Stimulated activated CD8-positive, alpha-beta memory T cell treated with anti-CD3 and anti-CD28 coated beads, Interleukin-4, amount 100 ng/mL, for 1 hour (primary cell): ENCODE data around the gene CLEC7A.

Experiments used
- DNase-seq, 2 donors: peaks; one replicate each; pipeline ENCODE4 v3.0.0-alpha.2; 2020; ENCODE audit warnings: low read depth in 2 of 2, low spot score in 1 of 2

Gene CLEC7A

DNA sequence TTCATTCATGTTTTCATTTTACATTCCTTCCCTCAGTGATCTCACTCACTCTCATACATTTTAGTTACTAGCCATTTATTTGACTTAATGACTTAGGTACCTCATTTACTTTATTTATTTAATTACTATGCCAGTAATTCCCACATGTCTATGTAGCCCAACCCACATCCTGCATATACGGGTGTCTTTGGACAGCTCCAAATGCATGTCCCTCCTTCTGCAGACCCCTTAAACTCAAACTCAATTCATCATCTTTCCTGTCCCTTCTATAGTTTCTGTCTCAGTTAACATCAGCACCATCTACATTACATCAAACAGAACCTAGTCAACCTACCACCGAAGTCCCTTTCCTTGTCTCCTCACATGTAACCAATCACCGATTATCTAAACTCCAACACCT lies 34.0 kb downstream of the CLEC7A start:
- no peak for DNase-seq

DNA sequence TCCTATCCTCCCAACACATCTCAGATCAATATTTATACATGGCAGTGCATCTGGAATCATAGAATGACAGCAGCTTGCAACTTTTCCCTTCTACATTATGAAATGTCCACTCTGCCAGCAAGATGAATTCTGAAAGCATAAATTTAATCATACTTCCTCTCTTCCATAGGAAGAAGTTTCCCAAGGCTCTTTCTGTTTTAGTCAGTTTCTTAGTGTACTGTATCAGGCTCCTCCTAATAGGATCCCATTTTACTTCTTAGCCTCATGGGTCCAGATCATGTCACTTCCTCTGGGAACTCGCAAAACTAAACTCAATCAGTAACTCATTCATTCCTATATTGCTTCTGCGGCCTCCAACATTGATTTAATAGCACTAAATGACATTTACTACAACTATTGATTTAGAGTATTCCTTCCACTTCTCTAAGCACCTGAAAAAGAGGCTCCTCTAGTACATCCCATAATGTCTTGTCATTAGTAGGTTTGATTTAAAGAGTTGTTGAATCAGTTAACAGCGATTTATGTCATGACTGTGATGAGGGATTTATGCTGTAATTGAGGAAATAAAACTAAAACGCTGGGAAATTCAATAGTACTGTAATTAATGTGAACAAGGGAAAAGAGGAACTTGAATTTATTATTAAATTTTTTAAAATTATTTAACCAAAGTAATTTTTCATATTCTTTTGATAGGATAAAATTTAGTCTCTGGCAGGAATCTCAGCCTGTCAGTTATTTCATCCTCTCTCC lies 35.2 kb downstream of the CLEC7A start:
- DNase-seq, result no peak

DNA sequence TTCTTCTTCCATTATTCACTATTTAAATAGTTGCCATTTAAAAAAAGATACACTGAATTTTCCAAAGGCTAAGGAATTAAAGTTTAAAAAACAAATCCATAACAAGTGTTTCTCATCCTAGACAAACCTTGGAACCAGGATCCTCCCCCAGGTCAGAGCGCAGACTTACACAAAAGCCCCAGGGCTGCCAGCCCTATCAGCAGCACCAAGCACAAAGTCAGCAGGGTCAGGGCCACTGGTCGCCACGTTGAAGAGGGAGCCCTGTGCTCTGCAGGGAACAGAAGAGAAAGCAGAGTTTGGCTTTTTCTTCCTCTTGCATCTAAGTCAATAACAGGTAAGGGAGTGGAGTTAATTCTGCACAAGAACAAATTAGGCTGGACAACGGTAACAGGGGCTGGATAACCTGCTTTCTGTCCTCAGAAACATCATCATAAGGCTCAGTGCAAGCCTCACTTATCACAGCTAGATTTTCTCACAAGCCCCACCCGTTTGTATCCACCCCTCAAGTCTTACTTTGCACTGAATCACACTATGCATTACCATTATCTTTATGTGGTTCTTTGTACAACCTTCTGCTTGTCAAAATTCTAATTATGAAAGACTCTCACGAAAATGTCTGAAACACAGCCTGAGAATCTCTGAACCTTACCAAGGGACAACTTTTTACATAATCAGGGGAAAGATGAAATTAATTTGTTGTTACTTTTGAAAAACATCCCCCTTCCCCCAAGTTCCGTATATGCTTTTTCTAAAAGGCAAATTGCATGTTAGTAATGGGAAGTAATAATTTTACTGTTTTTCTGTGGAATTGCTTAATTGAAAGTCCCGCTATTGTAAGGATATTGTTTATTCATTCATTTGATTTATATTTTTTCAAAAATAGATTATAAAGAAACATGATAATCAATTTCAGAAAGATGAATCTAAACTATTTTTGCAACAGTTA lies 40.8 kb downstream of the CLEC7A start:
- DNase-seq, result no peak

DNA sequence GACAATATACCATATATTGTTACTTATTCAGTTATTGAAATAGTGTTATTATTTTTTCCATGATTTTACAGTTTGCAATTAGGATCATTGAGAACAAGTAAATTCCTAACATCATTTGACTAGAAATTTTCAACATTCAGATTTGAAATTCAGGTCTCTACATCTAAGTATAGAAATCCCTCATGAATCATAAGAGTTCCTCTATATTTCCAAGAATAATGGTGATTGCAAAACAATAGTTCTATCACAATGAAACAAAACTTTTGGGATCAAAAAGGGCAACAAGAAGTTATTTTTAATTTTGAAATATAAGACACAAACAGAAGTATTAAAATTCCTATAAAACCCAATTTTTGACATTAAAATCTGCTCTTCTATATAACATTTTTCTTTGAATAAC lies 42.0 kb downstream of the CLEC7A start:
- no peak for DNase-seq

DNA sequence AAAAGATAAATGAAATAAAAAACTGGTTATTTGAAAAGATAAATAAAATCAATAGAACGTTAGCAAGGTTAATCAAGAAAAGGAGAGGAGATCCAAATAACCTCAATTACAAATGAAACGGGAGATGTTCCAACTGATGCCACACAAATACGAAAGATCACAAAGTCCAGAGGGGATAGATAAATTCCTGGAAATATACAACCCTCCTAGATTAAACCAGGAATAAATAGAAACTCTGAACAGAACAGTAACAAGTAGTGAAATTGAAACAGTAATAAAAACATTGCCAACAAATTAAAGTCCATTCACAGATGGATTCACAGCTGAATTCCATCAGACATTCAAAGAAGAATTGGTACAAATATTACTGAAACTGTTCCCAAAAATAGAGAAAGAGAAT lies 43.6 kb downstream of the CLEC7A start:
- DNase-seq, result no peak

DNA sequence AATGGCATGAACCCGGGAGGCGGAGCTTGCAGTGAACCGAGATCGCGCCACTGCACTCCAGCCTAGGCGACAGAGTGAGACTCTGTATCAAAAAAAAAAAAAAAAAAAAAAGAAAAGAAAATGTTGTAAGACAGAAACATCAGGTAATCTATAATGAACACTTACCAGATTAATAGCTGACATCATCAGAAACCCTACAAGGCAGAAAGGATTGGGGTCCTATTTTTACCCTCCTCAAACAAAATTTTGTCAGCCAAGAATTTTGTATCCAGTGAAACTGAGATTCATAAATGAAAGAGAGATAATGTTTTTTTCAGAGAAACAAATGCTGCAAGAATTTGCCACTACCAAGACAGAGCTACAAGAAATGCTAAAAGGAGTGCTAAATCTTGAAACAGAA lies 45.3 kb downstream of the CLEC7A start:
- no peak for DNase-seq

DNA sequence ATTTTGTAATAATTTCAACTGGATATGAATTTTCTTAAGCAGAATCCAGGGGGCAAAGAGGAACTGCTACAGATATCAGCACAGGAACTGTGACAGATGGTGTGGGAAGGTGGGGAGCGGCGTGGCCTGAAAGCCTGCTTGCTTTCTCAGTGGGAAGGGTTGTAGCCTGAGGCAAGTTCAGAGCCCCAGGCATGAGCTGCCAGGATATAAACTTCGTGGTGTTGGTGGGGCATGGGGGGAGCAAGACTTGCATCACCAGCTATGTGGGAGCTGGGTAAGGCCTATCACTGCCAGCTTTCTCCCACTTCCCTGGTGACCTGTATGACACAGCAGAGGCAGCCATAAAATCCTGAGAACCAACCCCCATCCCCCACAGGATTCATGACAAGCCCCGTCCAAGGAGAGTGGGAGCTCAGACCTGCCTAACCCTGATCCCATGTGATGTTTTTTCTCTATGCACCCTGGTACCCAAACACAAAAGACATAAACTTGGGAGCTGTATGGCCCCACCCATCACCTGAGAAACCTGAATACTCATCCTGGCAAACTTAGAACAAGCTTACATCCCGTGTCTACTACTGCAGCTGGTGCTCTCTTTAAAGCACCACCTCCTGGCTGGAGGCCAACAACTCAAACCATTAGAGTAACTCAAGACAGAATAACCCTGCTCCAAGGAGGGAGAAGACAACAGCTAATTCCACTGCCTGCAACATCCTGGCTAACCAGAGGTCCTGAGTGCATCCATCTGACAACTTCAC lies 47.7 kb downstream of the CLEC7A start:
- no peak for DNase-seq

DNA sequence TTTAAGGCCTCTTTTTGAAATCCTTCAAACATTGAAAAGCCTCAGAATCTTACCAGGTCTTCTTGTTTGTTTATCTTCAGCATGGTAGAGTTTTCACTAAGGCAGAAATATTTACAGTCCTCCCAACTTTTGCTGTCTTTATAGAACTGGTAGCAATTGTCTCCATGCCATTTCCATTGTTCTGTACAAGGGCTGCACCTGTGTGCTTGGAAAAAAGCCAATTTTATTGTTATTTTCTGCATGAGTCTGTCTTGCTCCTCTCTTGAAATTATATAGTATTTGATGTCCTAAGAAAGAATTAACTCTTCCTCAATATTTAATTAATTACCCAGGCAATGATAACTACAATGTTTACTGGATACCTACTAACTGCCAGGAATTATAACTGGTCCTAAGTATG lies 54.5 kb downstream of the CLEC7A start:
- no peak for DNase-seq

DNA sequence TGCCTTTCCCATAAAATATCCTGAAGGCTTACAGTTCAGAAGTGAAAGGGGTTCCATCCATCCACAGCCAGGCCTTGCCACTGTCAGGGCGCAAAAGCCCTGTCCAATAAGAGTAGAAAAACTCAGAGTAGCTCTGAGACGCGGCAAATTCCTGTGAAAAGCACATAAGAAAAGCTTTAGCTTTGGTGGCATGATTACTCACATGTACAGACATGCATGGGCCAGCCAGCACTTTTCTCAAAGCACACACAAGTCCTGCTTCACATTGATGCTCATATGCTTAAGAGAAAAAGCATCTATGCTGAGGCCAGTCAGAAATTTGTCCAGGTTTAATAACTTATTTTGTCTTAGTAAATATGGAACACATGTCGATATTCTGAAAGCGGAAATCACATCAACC lies 56.7 kb downstream of the CLEC7A start:
- DNase-seq, result no peak

DNA sequence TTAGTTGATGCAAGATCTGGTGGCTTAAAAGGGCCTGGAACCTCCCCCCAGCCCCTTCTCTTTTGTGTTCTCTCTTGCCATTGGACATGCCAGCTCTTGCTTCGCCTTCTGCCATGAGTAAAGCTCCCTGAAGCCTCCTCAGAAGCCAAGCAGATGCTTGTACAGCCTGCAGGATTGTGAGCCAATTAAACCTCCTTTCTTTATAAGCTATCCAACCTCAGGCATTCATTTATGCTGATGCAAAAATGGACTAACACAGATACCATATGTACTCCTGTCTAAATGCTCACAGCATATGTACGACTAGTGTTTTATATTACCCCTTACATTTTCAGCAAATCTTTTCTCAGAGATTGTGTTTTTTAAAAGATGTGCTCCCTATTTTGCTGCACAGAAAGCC lies 57.9 kb downstream of the CLEC7A start:
- DNase-seq, result no peak

DNA sequence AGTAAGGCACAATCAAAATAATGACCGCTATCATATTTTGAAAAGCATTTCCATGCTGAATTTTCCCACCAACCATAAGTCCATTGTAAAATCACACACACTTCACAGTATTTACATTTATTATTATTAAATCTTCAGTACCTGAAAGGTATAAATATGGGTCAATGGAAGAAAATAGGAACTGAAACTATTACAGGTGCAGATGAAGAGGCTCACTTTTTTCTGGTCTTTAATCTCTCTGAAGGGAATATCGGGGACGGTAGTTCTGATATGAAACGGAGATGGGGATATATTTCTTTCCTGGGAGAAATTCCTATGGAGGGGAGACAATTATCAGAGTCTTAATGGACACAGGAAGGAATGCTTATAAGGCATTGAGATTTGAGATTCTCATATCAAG lies 59.6 kb downstream of the CLEC7A start:
- no peak for DNase-seq

DNA sequence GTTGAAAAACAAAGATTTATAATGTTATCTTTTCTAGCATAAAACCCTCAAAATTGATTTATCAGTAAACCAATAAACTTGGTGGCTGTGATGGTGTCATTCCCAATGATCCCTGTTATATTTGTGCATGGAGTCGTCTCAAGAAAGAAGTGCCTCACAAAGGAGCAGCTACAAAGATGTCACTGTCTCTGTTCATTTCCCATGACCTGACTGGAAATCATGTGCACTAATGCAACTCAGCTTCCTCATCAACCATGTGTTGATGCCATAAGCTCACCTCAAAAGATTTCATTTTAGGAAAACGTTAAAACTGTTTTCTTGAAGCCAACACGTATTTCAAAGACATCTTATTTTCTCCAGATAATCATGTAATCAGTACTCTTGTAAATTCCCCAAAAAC lies 60.0 kb downstream of the CLEC7A start:
- DNase-seq, result no peak

DNA sequence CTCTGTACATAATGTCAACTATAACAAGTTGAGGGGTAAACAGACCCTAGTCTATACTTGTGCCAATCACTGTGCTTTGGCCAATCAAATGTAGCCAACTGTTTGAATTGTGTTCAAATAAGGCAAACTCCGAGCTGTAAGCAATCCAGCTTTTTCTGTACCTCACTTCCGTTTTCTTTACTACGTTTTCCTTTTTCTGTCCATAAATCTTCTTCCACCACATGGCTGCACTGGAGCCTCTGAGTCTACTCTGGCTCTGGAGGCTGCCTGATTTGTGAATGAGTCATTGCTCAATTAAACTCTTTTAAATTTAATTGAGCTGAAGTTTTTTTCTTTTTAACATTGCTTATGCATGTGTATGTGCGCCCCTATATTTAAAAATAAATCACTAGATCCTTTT lies 60.9 kb downstream of the CLEC7A start:
- no peak for DNase-seq

DNA sequence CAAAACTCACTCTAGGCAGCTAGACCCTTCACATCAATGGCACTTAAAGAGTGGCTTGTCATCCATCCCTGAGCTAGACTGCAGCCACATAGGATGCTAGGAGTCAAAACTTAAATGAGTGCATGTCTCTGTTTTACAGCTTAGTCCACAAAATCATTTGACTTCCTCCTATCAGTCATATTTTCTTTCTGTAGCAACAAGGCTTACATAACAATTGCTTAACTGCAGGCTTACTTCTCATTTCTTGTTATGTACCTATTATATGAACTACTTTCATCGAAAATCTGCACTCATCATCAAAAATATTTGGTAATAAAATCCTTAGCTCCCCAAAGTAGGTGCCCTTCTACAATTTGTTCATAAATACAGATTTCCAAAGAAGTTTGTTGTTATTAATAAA lies 61.4 kb downstream of the CLEC7A start:
- no peak for DNase-seq

DNA sequence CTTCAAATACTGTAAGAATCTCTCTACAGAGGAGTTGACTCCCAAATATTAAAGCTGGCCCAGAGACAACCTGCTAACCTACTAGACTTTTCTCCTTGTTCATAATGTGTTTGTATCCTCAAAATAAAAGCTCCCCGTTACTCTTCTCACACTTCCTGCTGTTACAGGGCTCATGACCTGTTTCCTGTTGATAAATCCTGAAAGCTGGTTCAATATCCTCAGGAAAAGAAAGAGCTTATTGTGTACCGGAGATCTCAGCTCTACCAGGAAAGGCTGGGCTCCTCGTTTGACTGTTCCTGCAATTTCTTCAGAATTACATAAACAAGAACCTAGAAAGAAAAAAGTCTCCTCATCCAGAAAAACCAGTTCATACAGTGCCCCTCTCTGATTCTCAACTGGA lies 62.1 kb downstream of the CLEC7A start:
- no peak for DNase-seq

DNA sequence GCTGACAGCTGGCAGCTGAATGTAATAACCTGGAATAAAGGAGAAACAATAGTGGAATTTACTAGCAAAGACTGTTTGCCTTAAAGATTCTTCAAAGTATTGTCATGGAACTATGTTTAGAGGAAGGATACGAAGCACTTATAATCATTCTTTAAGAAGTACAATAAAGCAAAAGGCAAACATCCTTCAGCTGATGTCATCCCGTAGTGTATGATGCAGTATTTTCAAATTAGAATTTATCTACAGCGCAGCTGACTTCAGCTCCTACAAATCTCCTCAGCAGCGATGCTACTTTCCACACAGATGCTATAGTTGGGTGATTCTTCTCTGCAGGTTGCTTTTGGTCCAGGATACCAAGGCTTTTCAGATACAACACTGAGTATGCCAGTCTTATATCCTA lies 62.7 kb downstream of the CLEC7A start:
- DNase-seq, result no peak
